Hepatocyte (in vitro differentiated cells): Measurements from ENCODE around the gene DYNLRB2.

Experiments used
- EZH2 ChIP-seq: fragments of 200-600 bp; sonication (generic); IDR thresholded peaks from 2 replicates; pipeline ENCODE4 v1.6.1; 2016; ENCODE audit warnings: antibody characterized with exemption, mild to moderate bottlenecking, borderline replicate concordance
- TF ChIP-seq, protein P1 (sequence below): fragments of 200-600 bp; sonication (generic); IDR thresholded peaks from 2 replicates; pipeline ENCODE4 v1.5.1; 2016; ENCODE audit warnings: antibody characterized with exemption, mild to moderate bottlenecking; ENCODE audit not compliant: poor library complexity

- TF ChIP-seq EZH2: no peak
- TF ChIP-seq, protein P1, sequence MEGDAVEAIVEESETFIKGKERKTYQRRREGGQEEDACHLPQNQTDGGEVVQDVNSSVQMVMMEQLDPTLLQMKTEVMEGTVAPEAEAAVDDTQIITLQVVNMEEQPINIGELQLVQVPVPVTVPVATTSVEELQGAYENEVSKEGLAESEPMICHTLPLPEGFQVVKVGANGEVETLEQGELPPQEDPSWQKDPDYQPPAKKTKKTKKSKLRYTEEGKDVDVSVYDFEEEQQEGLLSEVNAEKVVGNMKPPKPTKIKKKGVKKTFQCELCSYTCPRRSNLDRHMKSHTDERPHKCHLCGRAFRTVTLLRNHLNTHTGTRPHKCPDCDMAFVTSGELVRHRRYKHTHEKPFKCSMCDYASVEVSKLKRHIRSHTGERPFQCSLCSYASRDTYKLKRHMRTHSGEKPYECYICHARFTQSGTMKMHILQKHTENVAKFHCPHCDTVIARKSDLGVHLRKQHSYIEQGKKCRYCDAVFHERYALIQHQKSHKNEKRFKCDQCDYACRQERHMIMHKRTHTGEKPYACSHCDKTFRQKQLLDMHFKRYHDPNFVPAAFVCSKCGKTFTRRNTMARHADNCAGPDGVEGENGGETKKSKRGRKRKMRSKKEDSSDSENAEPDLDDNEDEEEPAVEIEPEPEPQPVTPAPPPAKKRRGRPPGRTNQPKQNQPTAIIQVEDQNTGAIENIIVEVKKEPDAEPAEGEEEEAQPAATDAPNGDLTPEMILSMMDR: no peak
Observed at GRCh38 chr16:80518436-80518835, 22.4 kb upstream of the DYNLRB2 start.
